Measurements from ENCODE around the gene CYP2E1. TPM values are rescaled to one million over a fixed set of nuclear protein-coding genes. Genes with fewer than 3 reads are reported as not detected.
"Not testable (repeated sequence)": the region's sequence is repeated elsewhere in the genome, so short reads cannot be mapped to it uniquely, and the experiment has no call there.

The CYP2E1 gene
- total RNA-seq, 1 experiment from 2014 or later = 0.50 TPM

DNA sequence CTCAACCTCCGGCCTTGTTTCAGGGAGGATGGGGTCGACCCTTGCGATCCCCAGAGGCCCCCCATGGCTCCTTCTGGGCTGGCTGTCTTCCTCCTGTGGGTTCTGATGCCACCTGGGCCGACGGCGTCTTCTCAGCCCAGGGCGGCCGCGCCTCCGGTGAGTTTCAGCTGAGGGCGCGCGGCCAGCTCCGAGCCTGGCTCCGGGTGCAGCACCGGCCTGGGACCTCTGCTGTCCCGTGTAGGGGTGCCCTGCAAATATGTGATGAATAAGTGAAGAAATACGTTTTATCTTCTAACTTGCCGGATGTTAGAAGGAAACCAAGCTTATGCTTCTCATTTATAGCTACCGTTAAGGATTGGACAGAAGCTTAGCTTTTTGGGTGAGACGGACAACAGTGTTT is 42.6 kb downstream of the CYP2E1 start:
- not testable (repeated sequence) for DNase-seq (ENCODE audit: low spot score)

DNA sequence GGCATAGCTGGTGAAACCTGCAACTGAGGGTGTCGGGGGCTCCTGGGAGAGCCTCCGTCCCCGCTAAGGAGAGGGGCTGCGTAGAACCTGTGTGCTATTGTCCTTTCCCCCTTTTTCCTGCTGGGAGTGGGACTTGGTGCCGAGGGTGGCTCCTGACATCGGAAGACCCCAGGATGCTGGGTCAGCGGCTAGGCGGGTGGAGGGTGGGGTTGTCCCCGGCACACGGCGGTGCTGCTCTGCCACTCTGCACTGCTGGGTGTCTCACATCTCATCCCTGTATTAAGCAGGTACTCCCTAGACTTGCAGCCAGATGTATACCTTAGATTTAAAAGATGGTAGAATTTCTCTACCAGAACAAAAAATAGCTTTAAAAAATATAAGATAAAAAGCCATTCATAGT is 44.9 kb downstream of the CYP2E1 start:
- DNase-seq (ENCODE audit: low spot score) = not testable (repeated sequence)

DNA sequence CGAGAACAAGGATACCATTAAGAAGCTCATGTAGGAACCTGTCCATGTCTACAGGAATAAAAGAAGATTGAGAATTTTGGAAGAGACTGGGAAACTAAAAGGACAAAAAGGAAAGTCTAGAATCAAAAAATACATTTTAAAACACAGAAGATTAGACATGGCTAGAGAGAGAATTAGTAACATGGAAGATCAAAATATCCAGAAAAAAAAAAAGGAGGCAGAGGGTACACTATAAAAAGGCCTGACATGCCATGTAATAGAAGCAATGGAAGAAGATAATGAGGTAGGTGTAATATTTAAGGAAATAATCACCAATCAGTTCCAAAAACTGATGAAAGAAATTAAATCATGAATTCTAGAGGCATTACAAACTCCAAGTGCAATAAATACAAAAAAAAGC is 46.3 kb downstream of the CYP2E1 start:
- DNase-seq (ENCODE audit: low spot score) = not testable (repeated sequence)

DNA sequence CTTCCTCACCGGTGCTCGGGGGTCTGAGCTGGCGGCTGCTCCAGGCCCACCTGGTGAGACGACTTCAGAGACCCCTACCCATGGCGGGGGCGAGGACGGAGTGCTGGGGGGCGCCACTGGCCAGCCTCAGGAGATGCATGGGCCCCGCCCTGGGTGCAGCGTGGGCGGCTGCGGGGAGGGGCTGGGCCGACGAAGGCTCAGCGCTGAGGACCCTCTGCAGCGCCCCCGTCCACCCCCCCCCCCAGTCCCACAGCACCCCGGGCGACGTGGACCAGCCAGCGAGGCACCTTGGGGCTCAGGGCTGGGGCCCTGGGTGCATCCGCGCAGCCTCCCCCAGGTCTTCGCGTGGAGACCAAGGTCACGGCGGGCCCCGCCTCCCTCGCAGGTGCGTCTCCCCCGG is 49.9 kb downstream of the CYP2E1 start:
- not testable (repeated sequence) for DNase-seq (ENCODE audit: low spot score)

Other genes with a start within 250 kb of the CYP2E1 start
- 49.1 and 54.5 TPM in 2 replicates for gene TUBGCP2, start 218.5 kb upstream of the CYP2E1 start, total RNA-seq (2014; rRNA removed; shearing (Covaris generic))
- 53.2 and 66.3 TPM in 2 replicates for gene ZNF511, start 218.4 kb upstream of the CYP2E1 start, total RNA-seq (2014; rRNA removed; shearing (Covaris generic))
- gene CALY, start 190.5 kb upstream of the CYP2E1 start, total RNA-seq (2014; rRNA removed; shearing (Covaris generic)) = not detected in 2 replicates
- gene PRAP1, start 180.0 kb upstream of the CYP2E1 start, total RNA-seq (2014; rRNA removed; shearing (Covaris generic)) = not detected in 2 replicates
- gene FUOM, start 169.3 kb upstream of the CYP2E1 start, total RNA-seq (2014; rRNA removed; shearing (Covaris generic)) = 4.7 and 10.4 TPM in 2 replicates
- gene ECHS1, start 154.0 kb upstream of the CYP2E1 start, total RNA-seq (2014; rRNA removed; shearing (Covaris generic)) = 148 and 156 TPM in 2 replicates
- not detected in 2 replicates for gene PAOX, start 148.1 kb upstream of the CYP2E1 start, total RNA-seq (2014; rRNA removed; shearing (Covaris generic))
- 22.5 and 25.7 TPM in 2 replicates for gene MTG1, start 133.2 kb upstream of the CYP2E1 start, total RNA-seq (2014; rRNA removed; shearing (Covaris generic))
- not detected in 2 replicates for gene SPRN, start 102.7 kb upstream of the CYP2E1 start, total RNA-seq (2014; rRNA removed; shearing (Covaris generic))
- 0.37 and 0.47 TPM in 2 replicates for gene SCART1, start 73.4 kb upstream of the CYP2E1 start, total RNA-seq (2014; rRNA removed; shearing (Covaris generic))
- not detected in 2 replicates for gene SYCE1, start 38.2 kb downstream of the CYP2E1 start, total RNA-seq (2014; rRNA removed; shearing (Covaris generic))
- 0.06 TPM in 1 of 2 replicates, not detected in the other for gene FRG2B, start 99.4 kb downstream of the CYP2E1 start, total RNA-seq (2014; rRNA removed; shearing (Covaris generic))

All from H4 (cell line).